GM23338 (cell line): ENCODE results near the gene CELSR1. TPM values are rescaled to one million over a fixed set of nuclear protein-coding genes. Genes with fewer than 3 reads are reported as not detected.

Experiments used
- ATAC-seq: fragments of 200-7000 bp; cut with Tn5 transposase; 3 replicates; pipeline ENCODE4 v1.9.1; 2020
- DNase-seq: peaks from one replicate; pipeline ENCODE4 v3.0.0-alpha.2; 2015; ENCODE audit warnings: low spot score
- H2AFZ ChIP-seq: fragments of 200-600 bp; sonication (generic); 2 replicates; pipeline ENCODE4 v1.8.0; 2016; ENCODE audit warnings: antibody characterized with exemption, mild to moderate bottlenecking, moderate library complexity
- H3F3A ChIP-seq: fragments of 200-600 bp; sonication (generic); replicated peaks from 2 replicates; pipeline ENCODE4 v1.8.0; 2017; ENCODE audit warnings: antibody characterized with exemption, mixed run types, low read depth
- H3K27ac ChIP-seq: fragments of 200-600 bp; sonication (generic); 2 replicates; pipeline ENCODE4 v1.6.1; 2016; ENCODE audit warnings: low read depth
- H3K27me3 ChIP-seq: fragments of 200-600 bp; sonication (generic); 2 replicates; pipeline ENCODE4 v1.8.0; 2016; ENCODE audit warnings: mild to moderate bottlenecking, mixed run types, moderate library complexity; ENCODE audit not compliant: insufficient read depth
- H3K36me3 ChIP-seq: fragments of 200-600 bp; sonication (generic); 2 replicates; pipeline ENCODE4 v1.8.0; 2016; ENCODE audit warnings: mild to moderate bottlenecking; ENCODE audit not compliant: insufficient read depth
- H3K4me1 ChIP-seq: fragments of 200-600 bp; sonication (generic); 2 replicates; pipeline ENCODE4 v1.8.0; 2016; ENCODE audit warnings: mild to moderate bottlenecking, moderate library complexity; ENCODE audit not compliant: insufficient read depth
- H3K4me2 ChIP-seq: fragments of 200-600 bp; sonication (generic); 2 replicates; pipeline ENCODE4 v1.7.1; 2017; ENCODE audit warnings: mixed run types
- H3K4me3 ChIP-seq: fragments of 200-600 bp; sonication (generic); 2 replicates; pipeline ENCODE4 v1.6.1; 2016; ENCODE audit warnings: mixed run types
- H3K79me2 ChIP-seq: fragments of 200-600 bp; sonication (generic); replicated peaks from 2 replicates; pipeline ENCODE4 v1.8.0; 2017; ENCODE audit warnings: mild to moderate bottlenecking; ENCODE audit not compliant: insufficient read depth
- H3K9me2 ChIP-seq: fragments of 200-600 bp; sonication (generic); 2 replicates; pipeline ENCODE4 v1.8.0; 2017; ENCODE audit not compliant: insufficient read depth
- H4K20me1 ChIP-seq: fragments of 200-600 bp; sonication (generic); replicated peaks from 2 replicates; pipeline ENCODE4 v1.8.0; 2017; ENCODE audit warnings: mild to moderate bottlenecking; ENCODE audit not compliant: insufficient read depth
- H3K27ac Mint-ChIP-seq: 2 replicates; pipeline ENCODE4 v1.8.0; 2020; ENCODE audit warnings: inconsistent platforms, mild to moderate bottlenecking, moderate library complexity, mixed read lengths
- H3K27me3 Mint-ChIP-seq: 3 replicates; pipeline ENCODE4 v1.8.0; 2022; ENCODE audit warnings: low read depth, mild to moderate bottlenecking, moderate library complexity, mixed read lengths, inconsistent platforms; ENCODE audit not compliant: insufficient read depth, poor library complexity
- H3K36me3 Mint-ChIP-seq: 3 replicates; pipeline ENCODE4 v1.8.0; 2021; ENCODE audit warnings: low read depth, mild to moderate bottlenecking, inconsistent platforms, moderate library complexity, mixed read lengths
- H3K4me1 Mint-ChIP-seq: 3 replicates; pipeline ENCODE4 v1.8.0; 2020; ENCODE audit warnings: mild to moderate bottlenecking, inconsistent platforms, mixed read lengths
- H3K4me3 Mint-ChIP-seq: 3 replicates; pipeline ENCODE4 v1.8.0; 2021; ENCODE audit warnings: moderate library complexity, mild to moderate bottlenecking, inconsistent platforms, mixed read lengths
- H3K9me3 Mint-ChIP-seq: 3 replicates; pipeline ENCODE4 v1.8.0; 2020; ENCODE audit warnings: moderate library complexity, mild to moderate bottlenecking, inconsistent platforms, mixed read lengths
- CREB1 ChIP-seq: fragments of 250-450 bp; sonication (Bioruptor Pico); IDR thresholded peaks from 2 replicates; pipeline ENCODE4 v1.5.0; 2020; ENCODE audit warnings: low read depth, mild to moderate bottlenecking, moderate library complexity
- ETS1 ChIP-seq: IDR thresholded peaks from 2 replicates; pipeline ENCODE4 v1.6.1; 2016; ENCODE audit warnings: antibody characterized with exemption
- EZH2 ChIP-seq: fragments of 200-600 bp; sonication (generic); IDR thresholded peaks from one replicate; pipeline ENCODE4 v1.8.0; 2017; ENCODE audit warnings: antibody characterized with exemption, mild to moderate bottlenecking, low read depth; ENCODE audit not compliant: unreplicated experiment
- EZH2phosphoT487 ChIP-seq: fragments of 200-600 bp; sonication (generic); IDR thresholded peaks from one replicate; pipeline ENCODE4 v1.8.1; 2018; ENCODE audit warnings: antibody characterized with exemption; ENCODE audit not compliant: unreplicated experiment
- JUNB ChIP-seq: IDR thresholded peaks from one replicate; pipeline ENCODE4 v1.6.1; 2016; ENCODE audit warnings: antibody characterized with exemption; ENCODE audit not compliant: unreplicated experiment
- NANOG ChIP-seq: IDR thresholded peaks from 2 replicates; pipeline ENCODE4 v1.6.1; 2016; ENCODE audit warnings: antibody characterized with exemption, borderline replicate concordance
- POLR2AphosphoS5 ChIP-seq: IDR thresholded peaks from 2 replicates; pipeline ENCODE4 v1.6.1; 2016; ENCODE audit warnings: antibody characterized with exemption, low read depth
- STAT1 ChIP-seq: IDR thresholded peaks from one replicate; pipeline ENCODE4 v1.6.1; 2016; ENCODE audit warnings: antibody characterized with exemption; ENCODE audit not compliant: unreplicated experiment
- ZNF114 ChIP-seq: fragments of 250-450 bp; sonication (Bioruptor Pico); IDR thresholded peaks from 2 replicates; pipeline ENCODE4 v1.5.0; 2020; ENCODE audit warnings: mild to moderate bottlenecking, moderate library complexity
- ZNF331 ChIP-seq: fragments of 250-450 bp; sonication (Bioruptor Pico); IDR thresholded peaks from 2 replicates; pipeline ENCODE4 v1.5.0; 2020; ENCODE audit warnings: low read depth, mild to moderate bottlenecking, moderate library complexity
- ZNF462 ChIP-seq: fragments of 250-450 bp; sonication (Bioruptor Pico); IDR thresholded peaks from 2 replicates; pipeline ENCODE4 v1.5.0; 2020; ENCODE audit warnings: mild to moderate bottlenecking, moderate library complexity
- polyA plus RNA-seq: library from polyadenylated mRNA; unstranded; fragments of >200 nt; fragmentation: Nextera tagmentation; extraction: Ambion mirVana; gene quantifications from 2 replicates; pipeline ENCODE4 v1.2.1, GENCODE V29; 2016
- total RNA-seq: library from RNA; depleted of rRNA; stranded (reverse); fragments of >200 nt; shearing (Covaris generic); gene quantifications from 2 replicates; pipeline ENCODE4 v1.2.3, GENCODE V29; 2014
- TF ChIP-seq, protein P1 (sequence below): IDR thresholded peaks from one replicate; pipeline ENCODE4 v1.6.1; 2018; ENCODE audit warnings: antibody characterized with exemption; ENCODE audit not compliant: unreplicated experiment
- TF ChIP-seq, protein P2 (sequence below), 2 experiments: fragments of 200-600 bp in 1 of 2; sonication (generic) in 1 of 2; conservative IDR thresholded peaks; 2 replicates each; pipeline versions ENCODE4 v1.5.1 to v1.6.1; 2016 to 2017; ENCODE audit warnings: antibody characterized with exemption in 2 of 2, low read depth in 2 of 2, mild to moderate bottlenecking in 2 of 2, moderate library complexity in 1 of 2

Gene CELSR1
- total and polyA plus RNA-seq, 2 experiments from 2014 or later, result 4.8 to 20.4 TPM

GRCh38 chr22:46449116-46449691 lies 88.2 kb downstream of the CELSR1 start:
- no peaks in the 10 kb centered on the region for H3K9me3 Mint-ChIP-seq
- no peak overlapping the region for H3K27ac Mint-ChIP-seq
- no peak for DNase-seq

More at GRCh38 chr22:46449116-46449691, 88.2 kb downstream of the CELSR1 start:
- H3K4me1 Mint-ChIP-seq, result peaks cover 5% of the 10 kb centered on the region; the same call in 2 of the 3 replicates
- ATAC-seq, result no peak
- Histone ChIP-seq H3K27me3 (no peaks in the 10 kb centered on the region), H4K20me1 (no peaks in the 10 kb centered on the region), H3K36me3 (no peaks in the 10 kb centered on the region), H3K9me2 (no peaks in the 10 kb centered on the region), H3K79me2 (no peaks in the 10 kb centered on the region), H3K4me1 (0 out of 2 replicates have a peak, but pooled peaks cover 3% of the 10 kb centered on the region), H3K4me3 (no peak overlapping the region), H2AFZ (no peak overlapping the region), H3K4me2 (no peak overlapping the region), H3K27ac (no peak overlapping the region), H3F3A (no peaks in the 10 kb centered on the region; the same call in 1 of the 2 replicates)
- no peak overlapping the region for H3K4me3 Mint-ChIP-seq
- H3K27me3 Mint-ChIP-seq, result peaks cover 6% of the 10 kb centered on the region
- no peaks in the 10 kb centered on the region for H3K36me3 Mint-ChIP-seq
- no peak for TF ChIP-seq JUNB
- TF ChIP-seq EZH2phosphoT487, result no peak
- no peak for TF ChIP-seq ZNF462 (CRISPR knock-in tag)
- no peak for TF ChIP-seq ZNF331 (CRISPR knock-in tag)
- TF ChIP-seq NANOG, result no peak
- TF ChIP-seq, protein P1, sequence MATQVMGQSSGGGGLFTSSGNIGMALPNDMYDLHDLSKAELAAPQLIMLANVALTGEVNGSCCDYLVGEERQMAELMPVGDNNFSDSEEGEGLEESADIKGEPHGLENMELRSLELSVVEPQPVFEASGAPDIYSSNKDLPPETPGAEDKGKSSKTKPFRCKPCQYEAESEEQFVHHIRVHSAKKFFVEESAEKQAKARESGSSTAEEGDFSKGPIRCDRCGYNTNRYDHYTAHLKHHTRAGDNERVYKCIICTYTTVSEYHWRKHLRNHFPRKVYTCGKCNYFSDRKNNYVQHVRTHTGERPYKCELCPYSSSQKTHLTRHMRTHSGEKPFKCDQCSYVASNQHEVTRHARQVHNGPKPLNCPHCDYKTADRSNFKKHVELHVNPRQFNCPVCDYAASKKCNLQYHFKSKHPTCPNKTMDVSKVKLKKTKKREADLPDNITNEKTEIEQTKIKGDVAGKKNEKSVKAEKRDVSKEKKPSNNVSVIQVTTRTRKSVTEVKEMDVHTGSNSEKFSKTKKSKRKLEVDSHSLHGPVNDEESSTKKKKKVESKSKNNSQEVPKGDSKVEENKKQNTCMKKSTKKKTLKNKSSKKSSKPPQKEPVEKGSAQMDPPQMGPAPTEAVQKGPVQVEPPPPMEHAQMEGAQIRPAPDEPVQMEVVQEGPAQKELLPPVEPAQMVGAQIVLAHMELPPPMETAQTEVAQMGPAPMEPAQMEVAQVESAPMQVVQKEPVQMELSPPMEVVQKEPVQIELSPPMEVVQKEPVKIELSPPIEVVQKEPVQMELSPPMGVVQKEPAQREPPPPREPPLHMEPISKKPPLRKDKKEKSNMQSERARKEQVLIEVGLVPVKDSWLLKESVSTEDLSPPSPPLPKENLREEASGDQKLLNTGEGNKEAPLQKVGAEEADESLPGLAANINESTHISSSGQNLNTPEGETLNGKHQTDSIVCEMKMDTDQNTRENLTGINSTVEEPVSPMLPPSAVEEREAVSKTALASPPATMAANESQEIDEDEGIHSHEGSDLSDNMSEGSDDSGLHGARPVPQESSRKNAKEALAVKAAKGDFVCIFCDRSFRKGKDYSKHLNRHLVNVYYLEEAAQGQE, result no peak
- no peak for TF ChIP-seq ZNF114 (CRISPR knock-in tag)
- TF ChIP-seq CREB1 (CRISPR knock-in tag), result no peak
- TF ChIP-seq EZH2, result no peak
- TF ChIP-seq STAT1, result no peak
- TF ChIP-seq ETS1, result no peak
- TF ChIP-seq, protein P2, sequence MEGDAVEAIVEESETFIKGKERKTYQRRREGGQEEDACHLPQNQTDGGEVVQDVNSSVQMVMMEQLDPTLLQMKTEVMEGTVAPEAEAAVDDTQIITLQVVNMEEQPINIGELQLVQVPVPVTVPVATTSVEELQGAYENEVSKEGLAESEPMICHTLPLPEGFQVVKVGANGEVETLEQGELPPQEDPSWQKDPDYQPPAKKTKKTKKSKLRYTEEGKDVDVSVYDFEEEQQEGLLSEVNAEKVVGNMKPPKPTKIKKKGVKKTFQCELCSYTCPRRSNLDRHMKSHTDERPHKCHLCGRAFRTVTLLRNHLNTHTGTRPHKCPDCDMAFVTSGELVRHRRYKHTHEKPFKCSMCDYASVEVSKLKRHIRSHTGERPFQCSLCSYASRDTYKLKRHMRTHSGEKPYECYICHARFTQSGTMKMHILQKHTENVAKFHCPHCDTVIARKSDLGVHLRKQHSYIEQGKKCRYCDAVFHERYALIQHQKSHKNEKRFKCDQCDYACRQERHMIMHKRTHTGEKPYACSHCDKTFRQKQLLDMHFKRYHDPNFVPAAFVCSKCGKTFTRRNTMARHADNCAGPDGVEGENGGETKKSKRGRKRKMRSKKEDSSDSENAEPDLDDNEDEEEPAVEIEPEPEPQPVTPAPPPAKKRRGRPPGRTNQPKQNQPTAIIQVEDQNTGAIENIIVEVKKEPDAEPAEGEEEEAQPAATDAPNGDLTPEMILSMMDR (conservative IDR thresholded peaks at IDR 0.05; ENCODE audit: low read depth in 2 of 2), result no peak
- TF ChIP-seq POLR2AphosphoS5, result no peak
